Mesendoderm (in vitro differentiated cells): ENCODE results near the gene BTN2A1.

ENCODE experiments used
- DNase-seq: peaks from one replicate; pipeline ENCODE4 v3.0.0; 2013
- H2AK5ac ChIP-seq: 2 replicates; pipeline ENCODE4 v1.6.1; 2013; ENCODE audit warnings: low read length, inconsistent platforms
- H2BK120ac ChIP-seq: 2 replicates; pipeline ENCODE4 v1.6.1; 2013; ENCODE audit warnings: low read depth, mild to moderate bottlenecking, low read length, moderate library complexity, mixed read lengths
- H2BK15ac ChIP-seq: replicated peaks from 2 replicates; pipeline ENCODE4 v1.6.1; 2013; ENCODE audit warnings: low read depth, mild to moderate bottlenecking, moderate library complexity
- H2BK5ac ChIP-seq: 2 replicates; pipeline ENCODE4 v1.6.1; 2013; ENCODE audit warnings: low read length, inconsistent platforms
- H3K18ac ChIP-seq: 2 replicates; pipeline ENCODE4 v1.6.1; 2013; ENCODE audit warnings: mild to moderate bottlenecking, low read length, mixed read lengths
- H3K23ac ChIP-seq: one replicate; pipeline ENCODE4 v1.6.1; 2013; ENCODE audit warnings: low read length
- H3K27ac ChIP-seq: 2 replicates; pipeline ENCODE4 v1.5.1; 2013; ENCODE audit warnings: low read depth, mild to moderate bottlenecking, inconsistent platforms, low read length, moderate library complexity
- H3K27me3 ChIP-seq: 2 replicates; pipeline ENCODE4 v1.6.1; 2013; ENCODE audit warnings: low read length, control low read depth, mild to moderate bottlenecking, inconsistent platforms; ENCODE audit not compliant: insufficient read depth, poor library complexity
- H3K36me3 ChIP-seq: 2 replicates; pipeline ENCODE4 v1.6.1; 2013; ENCODE audit warnings: low read length, inconsistent platforms; ENCODE audit not compliant: control insufficient read depth, insufficient read depth
- H3K4ac ChIP-seq: one replicate; pipeline ENCODE4 v1.6.1; 2013; ENCODE audit warnings: low read depth, mild to moderate bottlenecking, low read length, moderate library complexity
- H3K4me1 ChIP-seq: 2 replicates; pipeline ENCODE4 v1.6.1; 2013; ENCODE audit warnings: low read depth, low read length, inconsistent platforms; ENCODE audit not compliant: control insufficient read depth
- H3K4me2 ChIP-seq: 2 replicates; pipeline ENCODE4 v1.6.1; 2013; ENCODE audit warnings: low read length
- H3K4me3 ChIP-seq: 2 replicates; pipeline ENCODE4 v1.5.1; 2013; ENCODE audit warnings: mild to moderate bottlenecking, low read length
- H3K56ac ChIP-seq: one replicate; pipeline ENCODE4 v1.6.1; 2013; ENCODE audit warnings: low read length
- H3K79me1 ChIP-seq: 2 replicates; pipeline ENCODE4 v1.6.1; 2013; ENCODE audit warnings: low read length, inconsistent platforms
- H3K79me2 ChIP-seq: 2 replicates; pipeline ENCODE4 v1.6.1; 2013; ENCODE audit warnings: mild to moderate bottlenecking, low read length; ENCODE audit not compliant: control insufficient read depth, insufficient read depth
- H3K9ac ChIP-seq: 2 replicates; pipeline ENCODE4 v1.6.1; 2013; ENCODE audit warnings: low read length, inconsistent platforms
- H4K5ac ChIP-seq: one replicate; pipeline ENCODE4 v1.6.1; 2013; ENCODE audit warnings: low read length
- H4K8ac ChIP-seq: one replicate; pipeline ENCODE4 v1.6.1; 2013; ENCODE audit warnings: low read depth, mild to moderate bottlenecking, control low read depth, low read length, moderate library complexity
- WGBS: extraction: QIAGEN DNeasy Blood & Tissue Kit; methylation state at CpG from one replicate; pipeline ENCODE4 v1.1.7; 2013; ENCODE audit warnings: low lambda C conversion rate, missing lambda C conversion rate; ENCODE audit not compliant: insufficient coverage; ENCODE audit errors: extremely low coverage; 5-methylcytosine and 5-hydroxymethylcytosine counted together

The BTN2A1 gene

GRCh38 chr6:26436018-26436417, 21.7 kb upstream of the BTN2A1 start:
- H2AK5ac ChIP-seq, result no peak overlapping the region
- no peak overlapping the region for H3K23ac ChIP-seq
- no peak overlapping the region for H2BK5ac ChIP-seq
- no peak for DNase-seq
- H3K18ac ChIP-seq, result no peak overlapping the region
- H3K4me3 ChIP-seq, result no peak overlapping the region
- no peaks in the 10 kb centered on the region for H3K79me1 ChIP-seq
- WGBS, result no CpG with 5 or more reads among the region's 4 CpGs
- H3K4me2 ChIP-seq, result no peak overlapping the region
- H4K5ac ChIP-seq, result no peak overlapping the region
- no peaks in the 10 kb centered on the region for H3K27me3 ChIP-seq
- no peaks in the 10 kb centered on the region for H3K79me2 ChIP-seq
- no peak overlapping the region for H3K27ac ChIP-seq
- no peak overlapping the region for H2BK120ac ChIP-seq
- H2BK15ac ChIP-seq, result no peak overlapping the region
- H4K8ac ChIP-seq, result no peak overlapping the region
- no peak overlapping the region for H3K56ac ChIP-seq
- H3K4ac ChIP-seq, result no peak overlapping the region
- no peaks in the 10 kb centered on the region for H3K4me1 ChIP-seq
- no peak overlapping the region for H3K9ac ChIP-seq
- H3K36me3 ChIP-seq, result no peaks in the 10 kb centered on the region

- H3K4me3 ChIP-seq, result no peak overlapping the region
- H2BK120ac ChIP-seq, result no peak overlapping the region
- H3K4me1 ChIP-seq, result no peaks in the 10 kb centered on the region
- H4K8ac ChIP-seq, result no peak overlapping the region
- WGBS, result no CpG with 5 or more reads among the region's 1 CpG
- no peak overlapping the region for H3K56ac ChIP-seq
- no peak for DNase-seq
- no peaks in the 10 kb centered on the region for H3K27me3 ChIP-seq
- H3K18ac ChIP-seq, result no peak overlapping the region
- H3K9ac ChIP-seq, result no peak overlapping the region
- H3K4ac ChIP-seq, result no peak overlapping the region
- no peak overlapping the region for H3K4me2 ChIP-seq
- no peak overlapping the region for H3K23ac ChIP-seq
- no peak overlapping the region for H4K5ac ChIP-seq
- H3K79me2 ChIP-seq, result no peaks in the 10 kb centered on the region
- no peak overlapping the region for H3K27ac ChIP-seq
- no peak overlapping the region for H2BK5ac ChIP-seq
- no peak overlapping the region for H2AK5ac ChIP-seq
- H2BK15ac ChIP-seq, result no peak overlapping the region
- no peaks in the 10 kb centered on the region for H3K79me1 ChIP-seq
- H3K36me3 ChIP-seq, result no peaks in the 10 kb centered on the region
Measured at GRCh38 chr6:26437550-26437949, 20.2 kb upstream of the BTN2A1 start.

- Histone ChIP-seq H3K4me3 (no peak overlapping the region), H3K4me1 (no peaks in the 10 kb centered on the region), H3K9ac (no peak overlapping the region), H3K4me2 (no peak overlapping the region), H3K79me2 (no peaks in the 10 kb centered on the region), H2BK5ac (no peak overlapping the region), H2BK120ac (no peak overlapping the region), H3K79me1 (no peaks in the 10 kb centered on the region), H3K18ac (no peak overlapping the region), H2BK15ac (no peak overlapping the region), H2AK5ac (no peak overlapping the region), H3K56ac (no peak overlapping the region), H3K4ac (no peak overlapping the region), H3K36me3 (no peaks in the 10 kb centered on the region), H4K8ac (no peak overlapping the region), H3K27me3 (no peaks in the 10 kb centered on the region), H3K23ac (no peak overlapping the region), H4K5ac (no peak overlapping the region), H3K27ac (no peak overlapping the region)
- no peak for DNase-seq
- WGBS, result no CpG with 5 or more reads among the region's 1 CpG
Measured at GRCh38 chr6:26438000-26438399, 19.8 kb upstream of the BTN2A1 start.

- Histone ChIP-seq H4K8ac (no peak overlapping the region), H3K4me2 (no peak overlapping the region), H3K36me3 (no peaks in the 10 kb centered on the region), H3K27me3 (no peaks in the 10 kb centered on the region), H3K56ac (no peak overlapping the region), H3K27ac (no peak overlapping the region), H3K9ac (no peak overlapping the region), H3K4me1 (no peaks in the 10 kb centered on the region), H3K4me3 (no peak overlapping the region), H2BK120ac (no peak overlapping the region), H3K79me1 (no peaks in the 10 kb centered on the region), H2AK5ac (no peak overlapping the region), H3K4ac (no peak overlapping the region), H4K5ac (no peak overlapping the region), H2BK5ac (no peak overlapping the region), H3K18ac (no peak overlapping the region), H2BK15ac (no peak overlapping the region), H3K23ac (no peak overlapping the region), H3K79me2 (no peaks in the 10 kb centered on the region)
- no CpG with 5 or more reads among the region's 7 CpGs for WGBS
- DNase-seq, result no peak
Measured at GRCh38 chr6:26439151-26440125, 18.3 kb upstream of the BTN2A1 start.

GRCh38 chr6:26440977-26441358, 16.8 kb upstream of the BTN2A1 start:
- WGBS, result no CpG with 5 or more reads among the region's 2 CpGs
- Histone ChIP-seq H4K5ac (no peak overlapping the region), H3K9ac (no peak overlapping the region), H2BK5ac (no peak overlapping the region), H3K18ac (no peak overlapping the region), H3K27ac (no peak overlapping the region), H3K23ac (no peak overlapping the region), H2AK5ac (no peak overlapping the region), H4K8ac (no peak overlapping the region), H3K4me2 (no peak overlapping the region), H2BK15ac (no peak overlapping the region), H3K56ac (no peak overlapping the region), H3K4me1 (no peaks in the 10 kb centered on the region), H2BK120ac (no peak overlapping the region), H3K36me3 (no peaks in the 10 kb centered on the region), H3K4me3 (no peak overlapping the region), H3K79me1 (no peaks in the 10 kb centered on the region), H3K27me3 (no peaks in the 10 kb centered on the region), H3K79me2 (no peaks in the 10 kb centered on the region), H3K4ac (no peak overlapping the region)
- DNase-seq, result no peak

GRCh38 chr6:26441977-26442376, 15.8 kb upstream of the BTN2A1 start:
- Histone ChIP-seq H4K8ac (no peak overlapping the region), H3K4me2 (no peak overlapping the region), H3K79me1 (no peaks in the 10 kb centered on the region), H3K4me3 (no peak overlapping the region), H3K79me2 (no peaks in the 10 kb centered on the region), H3K56ac (no peak overlapping the region), H4K5ac (no peak overlapping the region), H2AK5ac (no peak overlapping the region), H3K23ac (no peak overlapping the region), H3K27me3 (no peaks in the 10 kb centered on the region), H3K36me3 (no peaks in the 10 kb centered on the region), H2BK5ac (no peak overlapping the region), H3K4ac (no peak overlapping the region), H2BK15ac (no peak overlapping the region), H2BK120ac (no peak overlapping the region), H3K4me1 (no peaks in the 10 kb centered on the region), H3K9ac (no peak overlapping the region), H3K18ac (no peak overlapping the region), H3K27ac (no peak overlapping the region)
- WGBS, result no CpG with 5 or more reads among the region's 5 CpGs
- no peak for DNase-seq
